Neural crest cell (in vitro differentiated cells): ENCODE measurements around the gene SBF1. TPM values are rescaled to one million over a fixed set of nuclear protein-coding genes. Genes with fewer than 3 reads are reported as not detected.

Experiments
- DNase-seq: peaks from one replicate; pipeline ENCODE4 v3.0.0; 2021; ENCODE audit warnings: low read depth, mixed read lengths, low spot score
- H3K27ac Mint-ChIP-seq: one replicate; pipeline ENCODE4 v1.8.0; 2021; ENCODE audit warnings: mild to moderate bottlenecking, mixed read lengths; ENCODE audit not compliant: unreplicated experiment
- H3K27me3 Mint-ChIP-seq: 2 replicates; pipeline ENCODE4 v1.8.0; 2021; ENCODE audit warnings: low read depth, mild to moderate bottlenecking, mixed read lengths
- H3K36me3 Mint-ChIP-seq: 2 replicates; pipeline ENCODE4 v1.8.0; 2021; ENCODE audit warnings: low read depth, mild to moderate bottlenecking, mixed read lengths
- H3K4me1 Mint-ChIP-seq: 2 replicates; pipeline ENCODE4 v1.8.0; 2021; ENCODE audit warnings: mixed read lengths
- H3K4me3 Mint-ChIP-seq: one replicate; pipeline ENCODE4 v1.8.0; 2021; ENCODE audit warnings: mild to moderate bottlenecking, mixed read lengths
- H3K9me3 Mint-ChIP-seq: 2 replicates; pipeline ENCODE4 v1.8.0; 2021; ENCODE audit warnings: mixed read lengths
- total RNA-seq: library from RNA; stranded (reverse); gene quantifications from 2 replicates; pipeline ENCODE4 v1.2.1, GENCODE V29; 2021
- TF ChIP-seq, protein P1 (sequence below): fragments of 200-600 bp; sonication (generic); conservative IDR thresholded peaks from 2 replicates; pipeline ENCODE4 v1.5.0; 2021; ENCODE audit warnings: antibody characterized with exemption, mild to moderate bottlenecking

The SBF1 gene
- total RNA-seq, 1 donor from 2014 or later, result 130 TPM

DNA sequence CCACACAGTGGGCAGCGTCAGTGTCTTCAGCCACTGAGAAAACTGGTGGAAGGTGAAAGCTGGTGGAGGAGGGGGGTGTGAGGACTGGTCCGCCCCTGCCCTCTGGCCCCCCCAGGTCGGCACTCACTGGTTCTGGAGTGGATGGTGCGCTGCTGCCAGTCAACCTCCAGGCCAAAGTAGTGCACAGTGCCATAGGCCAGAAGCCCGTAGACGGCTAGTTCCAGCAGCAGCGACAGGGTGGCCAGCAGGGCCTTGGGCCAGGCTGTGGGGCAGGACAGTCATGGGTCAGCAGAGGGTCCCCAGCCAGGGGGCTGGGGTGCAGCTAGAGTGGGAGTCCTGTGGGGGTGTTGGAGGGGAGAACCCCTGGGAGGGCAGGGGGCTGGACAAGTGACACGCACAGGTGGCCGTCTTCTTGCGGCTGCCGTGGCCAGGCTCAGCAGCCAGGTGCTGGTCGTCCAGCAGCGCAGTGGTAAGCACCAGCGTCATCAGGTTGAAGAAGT, 30.5 kb upstream of the SBF1 start:
- Mint-ChIP-seq H3K4me1 (peaks cover 16% of the 10 kb centered on the region), H3K9me3 (no peaks in the 10 kb centered on the region), H3K27me3 (no peaks in the 10 kb centered on the region), H3K36me3 (no peaks in the 10 kb centered on the region), H3K4me3 (peak overlapping the region; percentile 59), H3K27ac (no peak overlapping the region)
- DNase-seq, result no peak
- TF ChIP-seq, protein P1, sequence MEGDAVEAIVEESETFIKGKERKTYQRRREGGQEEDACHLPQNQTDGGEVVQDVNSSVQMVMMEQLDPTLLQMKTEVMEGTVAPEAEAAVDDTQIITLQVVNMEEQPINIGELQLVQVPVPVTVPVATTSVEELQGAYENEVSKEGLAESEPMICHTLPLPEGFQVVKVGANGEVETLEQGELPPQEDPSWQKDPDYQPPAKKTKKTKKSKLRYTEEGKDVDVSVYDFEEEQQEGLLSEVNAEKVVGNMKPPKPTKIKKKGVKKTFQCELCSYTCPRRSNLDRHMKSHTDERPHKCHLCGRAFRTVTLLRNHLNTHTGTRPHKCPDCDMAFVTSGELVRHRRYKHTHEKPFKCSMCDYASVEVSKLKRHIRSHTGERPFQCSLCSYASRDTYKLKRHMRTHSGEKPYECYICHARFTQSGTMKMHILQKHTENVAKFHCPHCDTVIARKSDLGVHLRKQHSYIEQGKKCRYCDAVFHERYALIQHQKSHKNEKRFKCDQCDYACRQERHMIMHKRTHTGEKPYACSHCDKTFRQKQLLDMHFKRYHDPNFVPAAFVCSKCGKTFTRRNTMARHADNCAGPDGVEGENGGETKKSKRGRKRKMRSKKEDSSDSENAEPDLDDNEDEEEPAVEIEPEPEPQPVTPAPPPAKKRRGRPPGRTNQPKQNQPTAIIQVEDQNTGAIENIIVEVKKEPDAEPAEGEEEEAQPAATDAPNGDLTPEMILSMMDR, result no peak

DNA sequence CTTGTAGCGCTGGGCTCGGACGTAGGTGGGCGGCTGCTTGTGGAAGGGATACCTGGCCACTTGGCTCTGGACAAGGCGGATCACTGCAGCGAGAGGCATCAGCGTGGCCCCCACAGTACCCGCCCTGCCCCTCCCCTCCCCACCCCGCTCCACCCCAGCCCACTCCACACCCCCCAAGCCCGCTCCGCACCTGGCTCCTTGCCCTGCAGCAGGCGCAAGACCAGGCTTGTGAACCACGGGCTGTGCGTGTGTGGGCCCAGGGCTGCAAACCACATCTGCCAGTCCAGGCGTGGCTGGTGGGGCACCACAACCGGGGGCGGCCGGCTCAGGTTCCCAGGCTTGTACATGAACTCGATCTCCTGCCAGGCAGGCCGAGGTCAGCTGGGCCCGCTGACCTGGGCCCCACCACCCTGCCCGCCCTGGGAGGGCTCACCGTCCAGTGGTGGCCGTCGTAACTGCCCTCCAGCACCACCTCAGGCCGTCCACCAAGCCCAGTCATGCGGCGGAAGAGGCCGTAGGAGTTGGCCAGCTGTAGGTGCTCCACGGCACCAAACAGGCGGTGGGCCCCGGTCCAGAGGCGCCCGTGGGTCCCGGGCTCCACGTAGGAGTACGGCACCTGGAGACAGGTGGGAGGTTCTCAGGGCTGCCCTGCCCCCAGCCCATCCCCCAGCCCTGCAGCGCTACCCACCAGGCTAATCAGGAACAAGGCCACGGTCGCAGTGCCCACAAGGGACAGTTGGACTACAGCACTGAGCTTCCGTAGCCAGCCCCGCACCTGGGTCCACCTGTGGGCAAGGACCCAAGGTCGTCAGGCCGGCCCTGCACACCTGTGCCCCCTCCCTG, 29.8 kb upstream of the SBF1 start:
- no peak for DNase-seq
- H3K9me3 Mint-ChIP-seq, result no peaks in the 10 kb centered on the region

DNA sequence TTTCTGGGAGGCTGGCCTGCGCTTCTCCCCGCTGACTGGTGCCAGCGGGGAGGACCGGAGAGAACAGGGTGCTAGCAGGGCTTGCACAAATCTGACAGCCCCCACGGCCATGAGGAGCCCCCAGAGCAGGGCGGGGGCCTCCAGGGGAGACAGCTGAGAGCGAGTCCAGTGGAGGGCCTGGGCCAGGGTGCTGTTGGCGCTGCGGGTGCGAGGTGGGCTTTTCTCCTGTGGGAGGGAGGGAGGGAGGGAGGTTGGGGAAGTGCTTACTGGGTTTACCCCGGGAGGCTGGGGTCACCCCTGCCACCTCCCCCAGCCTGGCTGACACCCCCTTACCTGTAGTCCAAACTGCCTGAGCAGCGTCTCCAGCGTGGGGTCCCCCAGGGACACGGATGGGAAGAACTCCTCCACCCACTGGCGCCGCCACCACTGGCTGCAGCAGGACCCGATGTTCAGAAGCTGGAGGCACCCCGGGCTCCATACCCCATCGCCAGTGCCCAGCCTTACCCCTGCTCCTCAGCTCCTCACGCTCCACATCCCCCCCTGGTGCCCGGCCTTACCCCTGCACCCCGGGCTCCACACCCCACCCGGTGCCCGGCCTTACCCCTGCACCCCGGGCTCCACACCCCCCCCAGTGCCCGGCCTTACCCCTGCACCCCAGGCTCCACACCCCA, 28.8 kb upstream of the SBF1 start:
- H3K36me3 Mint-ChIP-seq, result no peaks in the 10 kb centered on the region
- TF ChIP-seq, protein P1, result no peak
- no peaks in the 10 kb centered on the region for H3K9me3 Mint-ChIP-seq
- peaks cover 8% of the 10 kb centered on the region for H3K4me1 Mint-ChIP-seq
- H3K4me3 Mint-ChIP-seq, result no peak overlapping the region
- H3K27ac Mint-ChIP-seq, result no peak overlapping the region
- DNase-seq, result no peak
- no peaks in the 10 kb centered on the region for H3K27me3 Mint-ChIP-seq

More for the DNA sequence above, 29.8 kb upstream of the SBF1 start:
- peaks cover 14% of the 10 kb centered on the region for H3K4me1 Mint-ChIP-seq
- TF ChIP-seq, protein P1, result no peak
- H3K27me3 Mint-ChIP-seq, result no peaks in the 10 kb centered on the region
- H3K36me3 Mint-ChIP-seq, result no peaks in the 10 kb centered on the region
- H3K4me3 Mint-ChIP-seq, result no peak overlapping the region
- H3K27ac Mint-ChIP-seq, result no peak overlapping the region

DNA sequence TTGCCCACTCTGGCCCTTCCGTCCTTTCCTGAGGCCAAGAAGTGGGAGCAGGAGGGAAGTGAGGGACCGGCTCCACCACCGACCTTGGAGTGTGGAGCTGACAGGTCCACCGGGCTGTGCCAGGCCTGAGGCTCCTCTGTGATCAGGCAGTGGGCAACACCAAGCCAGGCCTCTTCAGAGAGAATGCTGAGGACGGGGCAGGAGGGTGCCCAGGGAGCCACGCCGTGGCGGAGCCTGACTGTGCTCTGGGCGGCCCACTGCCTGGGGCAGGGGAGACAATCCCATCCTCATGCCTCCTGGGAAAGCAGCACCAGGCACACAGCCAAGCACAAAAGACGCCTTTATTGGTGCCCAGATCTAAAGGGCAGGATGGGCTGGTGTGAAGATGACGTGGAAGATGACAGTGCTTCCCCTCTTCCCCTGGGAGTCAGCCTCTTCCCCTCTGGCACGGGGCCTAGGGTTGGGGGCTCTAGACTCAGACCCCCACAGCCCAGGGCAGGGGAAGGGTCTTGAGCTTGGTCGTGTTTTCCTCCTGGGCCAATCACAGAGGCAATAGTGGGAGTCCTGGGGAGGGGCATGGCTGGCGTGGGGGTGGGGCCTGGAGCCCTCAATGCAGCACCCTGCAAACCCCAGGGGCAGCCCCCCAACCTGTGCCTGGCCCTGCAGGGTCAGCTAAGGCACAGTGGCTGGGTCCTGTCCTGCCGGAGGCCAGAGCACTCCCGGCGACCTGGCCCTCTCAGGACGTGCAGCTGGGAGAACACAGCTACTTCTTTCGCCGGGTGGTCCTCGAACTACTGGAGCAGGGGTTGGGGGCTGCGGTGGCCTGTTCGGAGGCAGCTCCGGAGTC, 28.0 kb upstream of the SBF1 start:
- TF ChIP-seq, protein P1, result no peak
- no peaks in the 10 kb centered on the region for H3K9me3 Mint-ChIP-seq
- H3K27ac Mint-ChIP-seq, result no peak overlapping the region
- no peak overlapping the region for H3K4me3 Mint-ChIP-seq
- no peak for DNase-seq
- H3K36me3 Mint-ChIP-seq, result no peaks in the 10 kb centered on the region
- H3K27me3 Mint-ChIP-seq, result peaks cover 1% of the 10 kb centered on the region
- peaks cover 14% of the 10 kb centered on the region for H3K4me1 Mint-ChIP-seq

DNA sequence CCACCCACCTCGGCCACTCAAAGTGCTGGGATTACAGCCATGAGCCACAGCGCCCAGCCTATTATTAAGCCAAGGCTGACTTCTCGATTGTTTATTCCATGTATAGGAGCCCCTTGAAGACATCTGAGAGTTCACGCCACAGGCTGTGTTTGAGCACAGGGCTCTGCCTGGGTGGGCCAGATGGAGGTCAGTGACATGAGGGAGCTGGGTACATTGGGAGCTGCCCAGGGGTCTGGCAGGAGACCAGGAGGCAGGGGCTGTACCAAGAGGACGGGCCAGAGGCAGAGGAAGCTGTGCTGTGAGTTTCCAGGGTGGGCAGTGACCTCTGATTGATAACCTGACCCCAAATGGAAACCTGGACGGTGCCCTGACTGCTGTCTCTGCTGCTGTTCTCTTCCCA, 27.3 kb upstream of the SBF1 start:
- H3K4me1 Mint-ChIP-seq, result peaks cover 14% of the 10 kb centered on the region
- peaks cover 2% of the 10 kb centered on the region for H3K27me3 Mint-ChIP-seq
- no peak overlapping the region for H3K27ac Mint-ChIP-seq
- DNase-seq, result no peak
- peak overlapping the region; percentile 51 for H3K4me3 Mint-ChIP-seq
- TF ChIP-seq, protein P1, result no peak
- H3K36me3 Mint-ChIP-seq, result no peaks in the 10 kb centered on the region
- H3K9me3 Mint-ChIP-seq, result no peaks in the 10 kb centered on the region
